HTERT RPE-1 (cell line): ENCODE results near the gene GPN2.

ENCODE experiments used
- in situ Hi-C: fragments of 300-500 bp; cut with MboI; formaldehyde crosslinking; loops from 4 replicates; pipeline ENCODE4 v1.14.3; 2020; ENCODE audit warnings: low sequenced_read_pairs

The GPN2 gene

GRCh38 chr1:26889551-26890466, at the start of gene GPN2:
GPN2 (minus strand) TSS chr1:26890283; CDS start chr1:26890096, 187 bp downstream.
- in situ Hi-C loops: no loop called here

GRCh38 chr1:26938659-26939025, 48.6 kb upstream of the GPN2 start:
- in situ Hi-C loops: no loop called here

GRCh38 chr1:26938004-26938658, 48.0 kb upstream of the GPN2 start:
- in situ Hi-C loops: no loop called here

- in situ Hi-C loops: no loop called here
These were observed 46.7 kb upstream of the GPN2 start for GRCh38 chr1:26936823-26937222.

GRCh38 chr1:26932531-26932930, 42.4 kb upstream of the GPN2 start:
- in situ Hi-C loops: no loop called here

GRCh38 chr1:26923711-26924110, 33.6 kb upstream of the GPN2 start:
- in situ Hi-C loops: no loop called here

GRCh38 chr1:26922901-26923300, 32.8 kb upstream of the GPN2 start:
- in situ Hi-C loops: no loop called here

GRCh38 chr1:26922431-26922729, 32.3 kb upstream of the GPN2 start:
- in situ Hi-C loops: no loop called here

- in situ Hi-C loops: no loop called here
These were observed 31.7 kb upstream of the GPN2 start, which contains the start of gene NUDC for GRCh38 chr1:26921540-26922430. NUDC (plus strand) TSS chr1:26921743; CDS start chr1:26921849, 106 bp downstream.

GRCh38 chr1:26921126-26921539, 31.1 kb upstream of the GPN2 start:
- in situ Hi-C loops: no loop called here

- in situ Hi-C loops: no loop called here
These were observed 25.2 kb upstream of the GPN2 start for GRCh38 chr1:26915204-26915842.

- in situ Hi-C loops: no loop called here
These were observed 23.9 kb upstream of the GPN2 start, which contains the start of gene NR0B2 for GRCh38 chr1:26913754-26914619. NR0B2 (minus strand) TSS chr1:26913975; CDS start chr1:26913940, 35 bp downstream.

GRCh38 chr1:26913389-26913753, 23.3 kb upstream of the GPN2 start:
- in situ Hi-C loops: no loop called here

GRCh38 chr1:26912147-26912490, 22.0 kb upstream of the GPN2 start:
- in situ Hi-C loops: no loop called here

- in situ Hi-C loops: no loop called here
These were observed 21.5 kb upstream of the GPN2 start for GRCh38 chr1:26911399-26912146.

- in situ Hi-C loops: no loop called here
These were observed 20.5 kb upstream of the GPN2 start for GRCh38 chr1:26910343-26911160.

GRCh38 chr1:26909951-26910342, 19.9 kb upstream of the GPN2 start:
- in situ Hi-C loops: no loop called here
